ENCODE results near the gene PRDM2. TPM values are rescaled to one million over a fixed set of nuclear protein-coding genes. Genes with fewer than 3 reads are reported as not detected.

PRDM2 gene
- total RNA-seq, 3 donors from 2014 or later: 34.7 to 56.1 (median 39.8) TPM

GRCh38 chr1:13797397-13797796 is 97.4 kb downstream of the PRDM2 start:
- H3K4me1 ChIP-seq (ENCODE audit: low read depth): peaks cover 4% of the 10 kb centered on the region
- H3K9me3 ChIP-seq: no peaks in the 10 kb centered on the region
- intact Hi-C loops (cut with DNase I, micrococcal nuclease): no loop called here
- H3K4me3 ChIP-seq: no peak overlapping the region
- no peaks in the 10 kb centered on the region for H3K36me3 ChIP-seq (ENCODE audit: low read depth)
- ATAC-seq: no peak
- no peak for DNase-seq
- no peak for TF ChIP-seq CTCF (IDR thresholded peaks at IDR 0.05)

GRCh38 chr1:13798120-13798519 is 98.1 kb downstream of the PRDM2 start:
- peaks cover 6% of the 10 kb centered on the region for H3K4me1 ChIP-seq (ENCODE audit: low read depth)
- ATAC-seq: no peak
- no peaks in the 10 kb centered on the region for H3K9me3 ChIP-seq
- intact Hi-C loops (cut with DNase I, micrococcal nuclease): no loop called here
- H3K4me3 ChIP-seq: no peak overlapping the region
- no peak for DNase-seq
- TF ChIP-seq CTCF (IDR thresholded peaks at IDR 0.05): no peak
- H3K36me3 ChIP-seq (ENCODE audit: low read depth): no peaks in the 10 kb centered on the region

- no peaks in the 10 kb centered on the region for H3K9me3 ChIP-seq
- intact Hi-C loops (cut with DNase I, micrococcal nuclease): loop anchor here in 1 of 2 donors (10.0 kb wide), 1 partner anchor 135 kb away; no protein-coding TSS in a partner anchor
- DNase-seq: peak in 1 of 3 donors; percentile 32
- TF ChIP-seq CTCF (IDR thresholded peaks at IDR 0.05): no peak
- H3K4me1 ChIP-seq (ENCODE audit: low read depth): peaks cover 9% of the 10 kb centered on the region
- no peaks in the 10 kb centered on the region for H3K36me3 ChIP-seq (ENCODE audit: low read depth)
- H3K4me3 ChIP-seq: no peak overlapping the region
- ATAC-seq: peak; percentile 49
Observed at GRCh38 chr1:13799502-13800283, 99.7 kb downstream of the PRDM2 start.

- Histone ChIP-seq H3K9me3 (no peaks in the 10 kb centered on the region), H3K4me1 (ENCODE audit: low read depth) (peaks cover 9% of the 10 kb centered on the region), H3K36me3 (ENCODE audit: low read depth) (no peaks in the 10 kb centered on the region), H3K4me3 (no peak overlapping the region)
- DNase-seq: peak in 1 of 3 donors; percentile 25
- intact Hi-C loops (cut with DNase I, micrococcal nuclease): loop anchor here in 1 of 2 donors (10.0 kb wide), 1 partner anchor 136 kb away; no protein-coding TSS in a partner anchor
- no peak for TF ChIP-seq CTCF (IDR thresholded peaks at IDR 0.05)
- ATAC-seq: peak; percentile 59
Observed at GRCh38 chr1:13801232-13801631, 101.2 kb downstream of the PRDM2 start.

- H3K36me3 ChIP-seq (ENCODE audit: low read depth): no peaks in the 10 kb centered on the region
- peak; percentile 77 for ATAC-seq
- no peaks in the 10 kb centered on the region for H3K9me3 ChIP-seq
- no peak for TF ChIP-seq CTCF (IDR thresholded peaks at IDR 0.05)
- intact Hi-C loops (cut with DNase I, micrococcal nuclease): loop anchor here in 1 of 2 donors (10.0 kb wide), 1 partner anchor 137 kb away; no protein-coding TSS in a partner anchor
- DNase-seq: peak; percentile 65 to 69 (median 67)
- H3K4me3 ChIP-seq: no peak overlapping the region
- peaks cover 9% of the 10 kb centered on the region for H3K4me1 ChIP-seq (ENCODE audit: low read depth)
Observed at GRCh38 chr1:13801655-13802486, 101.9 kb downstream of the PRDM2 start.
